Stimulated activated CD4-positive, alpha-beta T cell treated with anti-CD3 and anti-CD28 coated beads, Interleukin-1b, Interleukin-23, amount 100 ng/mL, for 48 hours (primary cell): ENCODE measurements around the gene WIPF1.
"Not testable (repeated sequence)": the region's sequence is repeated elsewhere in the genome, so short reads cannot be mapped to it uniquely, and the experiment has no call there.

ENCODE experiments used
- DNase-seq: peaks from one replicate; pipeline ENCODE4 v3.0.0-alpha.2; 2020

Gene WIPF1

DNA sequence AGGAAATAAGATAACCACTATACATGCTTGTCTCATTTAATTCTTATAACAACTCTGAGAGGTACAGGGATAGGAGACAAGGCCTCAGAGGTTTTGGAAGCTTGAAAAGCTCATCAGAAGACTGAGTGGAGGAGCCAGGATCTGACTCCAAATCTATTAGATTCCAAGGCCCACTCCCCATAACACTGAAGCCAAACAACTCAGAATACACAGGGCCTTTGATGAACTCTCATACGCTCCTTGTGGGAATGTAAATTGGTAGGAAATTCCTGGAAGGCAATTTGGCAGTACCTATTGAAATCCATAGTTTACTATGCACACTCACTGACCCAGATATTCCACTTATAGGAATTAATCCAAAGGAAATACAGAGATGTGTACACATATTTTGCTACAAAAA lies 27.9 kb downstream of the WIPF1 start:
- DNase-seq, result no peak

DNA sequence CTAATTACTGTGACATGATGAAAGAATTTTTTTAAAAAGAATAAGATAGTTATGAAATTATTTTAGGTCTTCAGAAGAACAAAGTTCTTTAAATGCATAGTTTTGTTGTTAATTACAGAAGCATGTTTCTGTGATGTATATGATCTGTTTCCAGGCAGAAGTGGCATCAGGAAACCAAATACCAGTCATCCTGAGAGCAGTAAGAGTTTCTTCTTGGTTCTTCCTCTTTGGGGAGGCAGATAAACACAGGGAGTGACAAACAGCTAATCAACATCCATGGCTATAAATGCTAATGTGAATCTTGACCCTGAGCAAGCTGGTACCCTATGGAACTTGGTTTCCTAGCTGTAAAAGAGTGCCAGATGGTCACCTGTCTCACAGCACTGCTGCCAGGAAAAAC lies 29.2 kb downstream of the WIPF1 start:
- no peak for DNase-seq

DNA sequence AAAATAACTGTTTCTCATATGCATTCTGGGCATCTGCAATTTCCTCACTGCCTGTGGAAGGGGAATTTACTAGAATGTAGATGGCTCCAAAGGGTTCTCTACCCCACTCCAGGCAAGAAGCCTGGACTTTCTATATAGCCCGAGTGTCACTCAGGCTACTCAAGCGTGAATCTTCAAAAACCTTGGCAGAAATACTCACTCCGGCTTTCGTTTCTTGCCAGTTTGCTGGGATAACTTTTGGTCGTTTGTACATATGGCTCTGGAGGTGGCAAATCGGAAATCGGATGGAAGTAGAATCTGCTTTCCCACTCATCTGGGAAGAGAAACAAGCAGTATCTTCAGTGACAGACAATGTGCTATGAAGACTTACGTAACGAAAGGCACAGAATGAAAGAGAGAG lies 30.7 kb downstream of the WIPF1 start:
- no peak for DNase-seq

GRCh38 chr2:174563530-174564282 lies 33.9 kb downstream of the WIPF1 start:
- no peak for DNase-seq

DNA sequence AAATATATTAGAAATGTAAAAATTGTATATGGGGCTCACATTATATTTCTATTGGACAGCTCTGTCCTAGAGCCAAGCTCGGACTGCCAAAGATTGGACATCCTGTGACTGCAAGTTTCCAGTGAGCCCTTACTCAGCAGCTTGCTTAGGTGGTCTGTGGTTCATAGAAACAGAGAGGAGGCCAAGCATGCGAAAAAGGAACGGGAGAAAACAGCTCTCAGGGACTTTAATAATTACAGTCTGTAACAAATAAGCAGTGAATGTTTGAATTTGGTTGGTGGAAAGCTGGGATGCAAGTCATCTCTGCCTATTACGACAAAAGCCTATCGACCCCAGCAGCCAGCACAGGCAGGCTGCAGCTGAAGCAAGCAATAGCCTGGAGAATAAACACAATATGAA lies 35.6 kb downstream of the WIPF1 start:
- no peak for DNase-seq

- DNase-seq, result no peak
Observed at GRCh38 chr2:174561283-174561971, 36.2 kb downstream of the WIPF1 start.

DNA sequence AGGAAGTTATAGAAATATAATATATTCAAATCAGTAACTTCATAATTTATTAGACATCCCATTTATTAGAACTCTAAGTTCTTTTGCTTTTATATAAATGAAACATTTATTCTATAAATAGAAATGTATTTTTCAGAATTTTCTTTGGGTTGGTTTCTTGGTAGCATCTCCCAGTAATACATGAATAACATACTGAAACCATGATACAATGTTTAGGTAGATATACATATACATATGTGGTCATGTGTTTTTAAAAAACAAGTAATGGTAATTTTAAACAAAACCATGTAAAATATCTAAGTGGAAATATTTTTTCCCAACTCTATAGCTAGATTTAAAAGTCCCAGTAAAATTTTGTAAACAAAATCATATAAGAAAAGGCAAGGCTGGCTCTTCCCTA lies 36.9 kb downstream of the WIPF1 start:
- no peak for DNase-seq

GRCh38 chr2:174555998-174556397 lies 41.6 kb downstream of the WIPF1 start:
- DNase-seq, result no peak

DNA sequence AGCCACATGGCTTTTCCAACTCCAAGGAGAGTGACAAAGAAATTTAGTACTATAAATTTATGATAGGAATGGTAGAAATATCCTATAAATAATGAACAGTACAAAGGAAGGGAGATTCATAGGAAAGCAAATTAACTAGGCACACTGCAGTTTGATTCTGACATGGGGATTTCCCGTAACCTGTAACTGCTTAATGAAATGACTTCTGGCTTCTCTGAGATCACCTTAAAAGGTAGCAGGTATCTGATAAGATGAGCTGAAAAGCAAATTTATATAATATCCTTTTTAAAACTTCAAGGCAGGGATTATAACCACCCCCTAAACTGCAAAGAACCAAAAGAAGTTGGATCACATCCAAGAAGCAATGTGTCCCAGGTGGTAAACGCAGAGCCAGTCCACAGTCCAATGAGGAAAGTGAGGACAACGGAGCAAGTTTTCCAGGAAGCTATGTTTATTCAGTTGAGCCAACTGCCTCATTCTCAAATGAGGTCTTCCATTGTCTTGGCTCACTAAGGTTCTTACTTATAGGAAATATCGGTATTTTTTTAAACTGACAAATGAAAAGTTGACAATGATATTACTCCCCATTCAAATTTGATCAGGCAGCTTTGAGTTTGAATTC lies 43.0 kb downstream of the WIPF1 start:
- no peak for DNase-seq

DNA sequence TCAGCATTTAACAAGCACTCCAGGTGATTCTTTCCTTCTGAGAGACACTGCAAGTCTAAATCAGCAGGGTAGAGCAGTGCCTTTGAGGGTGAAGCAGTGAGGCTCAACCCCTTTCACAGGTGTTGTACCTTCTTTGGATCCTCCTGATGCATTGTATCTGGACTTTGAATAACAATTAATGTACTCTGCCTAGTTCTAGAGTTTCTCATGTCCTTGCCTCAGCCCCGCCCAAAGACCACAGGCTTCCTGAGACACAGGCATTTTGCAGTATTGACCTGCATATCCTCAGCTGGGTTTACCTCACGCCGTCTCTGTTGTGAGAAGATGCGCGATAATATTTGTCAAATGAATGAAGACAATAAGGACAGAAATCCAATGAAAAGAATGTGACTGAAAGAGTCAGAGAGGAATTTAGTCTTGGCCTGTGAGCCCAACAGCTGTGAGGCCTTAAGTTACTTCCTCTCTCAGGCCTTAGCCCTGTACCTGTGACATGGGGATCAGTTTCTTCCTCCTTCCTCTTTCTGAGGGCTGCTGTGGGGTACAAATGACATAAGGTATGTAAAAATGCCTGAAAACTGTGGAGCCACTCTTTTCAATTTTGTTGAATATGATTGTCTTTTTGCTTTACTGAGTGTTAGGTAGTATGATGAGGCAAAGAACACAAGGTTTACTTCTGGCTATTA lies 43.7 kb downstream of the WIPF1 start:
- no peak for DNase-seq

GRCh38 chr2:174552880-174553279 lies 44.7 kb downstream of the WIPF1 start:
- DNase-seq, result no peak

DNA sequence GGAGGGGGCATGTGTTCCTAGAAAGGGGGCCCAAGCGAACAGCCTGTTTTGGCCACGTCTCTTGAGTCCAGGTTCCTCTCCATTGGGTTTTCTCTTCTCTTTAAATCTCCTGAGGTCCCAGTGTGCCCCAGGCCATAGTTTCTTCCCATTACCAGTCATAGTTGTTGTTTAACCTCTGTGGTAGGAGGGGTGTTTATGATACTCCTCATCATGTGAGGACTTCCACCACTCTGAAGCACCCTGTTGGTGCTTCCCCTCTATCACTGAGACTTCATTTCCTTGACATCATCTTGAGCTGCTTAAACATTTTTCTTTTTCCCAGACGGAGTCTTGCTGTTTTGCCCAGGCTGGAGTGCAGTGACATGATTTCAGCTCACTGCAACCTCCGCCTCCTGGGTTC lies 45.9 kb downstream of the WIPF1 start:
- DNase-seq, result no peak

- not testable (repeated sequence) for DNase-seq
Observed at GRCh38 chr2:174548646-174549045, 49.0 kb downstream of the WIPF1 start.

- not testable (repeated sequence) for DNase-seq
Observed at GRCh38 chr2:174548021-174548420, 49.6 kb downstream of the WIPF1 start.

- peak; percentile 48 for DNase-seq
Observed at GRCh38 chr2:174546519-174547506, 50.8 kb downstream of the WIPF1 start.

DNA sequence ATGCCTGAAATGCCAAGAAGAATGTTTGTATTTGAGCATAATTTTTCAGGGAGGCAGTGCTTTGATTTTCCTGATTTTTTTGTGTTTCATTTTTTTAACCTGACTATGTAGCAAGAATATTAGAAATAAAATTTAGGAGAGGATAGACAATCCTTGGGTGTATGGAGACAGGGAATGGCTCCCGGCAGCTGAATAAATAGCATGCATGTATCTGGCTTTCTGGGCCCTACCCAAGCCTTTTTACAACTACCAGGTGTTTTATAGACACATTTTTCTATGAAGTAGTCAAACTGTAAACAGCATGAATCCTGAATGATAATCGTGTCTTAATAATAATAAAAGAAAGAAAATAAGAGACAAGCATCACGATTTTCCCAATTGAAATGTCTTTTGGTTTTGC lies 52.4 kb downstream of the WIPF1 start:
- DNase-seq, result no peak

- no peak for DNase-seq
Observed at GRCh38 chr2:174544802-174545201, 52.8 kb downstream of the WIPF1 start.

DNA sequence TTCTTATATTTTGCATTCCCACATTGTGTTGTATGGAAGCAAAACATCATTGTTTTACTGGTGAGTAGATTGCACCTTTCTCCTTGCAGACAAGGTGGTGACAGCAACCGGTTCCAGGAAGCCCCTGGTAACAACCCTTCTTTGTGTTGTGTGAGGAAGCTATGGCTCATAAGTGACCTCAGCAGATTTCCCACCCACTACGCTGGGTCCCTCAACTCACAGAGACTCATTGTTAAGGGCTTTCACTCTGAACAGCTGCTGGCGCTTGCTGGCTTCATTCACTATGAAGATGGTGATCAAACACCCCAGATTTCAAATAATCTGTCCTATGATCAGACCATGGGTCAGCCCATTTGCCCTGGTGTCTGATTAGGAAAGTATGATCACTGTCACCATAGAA lies 53.4 kb downstream of the WIPF1 start:
- DNase-seq, result peak; percentile 45

- no peak for DNase-seq
Observed at GRCh38 chr2:174540893-174541292, 56.7 kb downstream of the WIPF1 start.

GRCh38 chr2:174535757-174536703 lies 61.6 kb downstream of the WIPF1 start:
- no peak for DNase-seq

DNA sequence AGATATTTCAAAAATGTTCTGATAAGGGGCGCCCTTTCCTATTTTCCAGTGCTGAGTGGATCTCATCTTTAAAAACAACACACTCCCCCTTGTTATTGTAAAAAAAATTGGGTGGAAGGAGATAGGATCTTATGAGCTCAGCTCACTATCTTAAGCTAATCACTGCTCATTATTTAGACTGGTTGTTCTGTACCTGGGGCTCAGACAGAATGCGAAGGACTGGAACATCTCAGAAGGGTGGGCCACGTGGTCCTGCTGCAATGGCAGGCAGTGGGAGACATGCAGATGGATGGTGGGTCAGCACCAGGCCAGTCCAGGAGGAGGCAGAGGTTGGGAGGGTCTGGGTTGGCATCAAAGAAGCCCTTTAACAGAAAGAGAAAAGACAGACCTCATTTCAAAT lies 62.5 kb downstream of the WIPF1 start:
- DNase-seq, result no peak
